ENCODE results near the gene GTF2F2.

- TF ChIP-seq CTCF (IDR thresholded peaks at IDR 0.05) (no peak), POLR2A (IDR thresholded peaks at IDR 0.05) (no peak)
Observed at GRCh38 chr13:45179428-45179827, 59.1 kb downstream of the GTF2F2 start.
